HCT116 (cell line): Measurements from ENCODE around the gene IFITM10. TPM values are rescaled to one million over a fixed set of nuclear protein-coding genes. Genes with fewer than 3 reads are reported as not detected.

Experiments used
- ATAC-seq: fragments of 200-7000 bp; cut with Tn5 transposase; 2 replicates; pipeline ENCODE4 v1.9.1; 2020; ENCODE audit warnings: mild to moderate bottlenecking, moderate library complexity
- BruUV-seq: library from RNA; stranded (reverse); fragments of 400-500 nt; replicated peaks from 2 replicates; lab custom pipeline; 2021; lab: Mats Ljungman, UMichigan
- CTCF ChIA-PET: fragments of 300-600 bp; sonication (Branson Sonifier 250); formaldehyde crosslinking; loops from one replicate; lab custom pipeline; 2021; ENCODE audit warnings: antibody characterized with exemption; lab: Charles Lee
- POLR2A ChIA-PET: fragments of 300-600, 350-600 bp; sonication (Branson Sonifier 250); formaldehyde crosslinking; loops from one replicate; lab custom pipeline; 2021; ENCODE audit warnings: antibody characterized with exemption; lab: Charles Lee
- RAD21 ChIA-PET, 2 experiments: fragments of 300-600 bp; sonication (Branson Sonifier 250); formaldehyde crosslinking; loops; one replicate each; lab custom pipeline; 2023; ENCODE audit warnings: low total read pairs in 2 of 2; ENCODE audit not compliant: uncharacterized antibody in 2 of 2, unreplicated experiment in 2 of 2, low non-redundant PET in 1 of 2; lab: Charles Lee
- DNase-seq: peaks from one replicate; pipeline ENCODE4 v3.0.0-alpha.2; 2010; ENCODE audit warnings: low read depth, low spot score
- H2AFZ ChIP-seq: fragments of 200-600 bp; shearing (Covaris generic), sonication (generic); 2 replicates; pipeline ENCODE4 v1.6.1; 2017; ENCODE audit warnings: low read depth, mixed run types, mixed read lengths, antibody characterized with exemption, low read length; ENCODE audit not compliant: poor library complexity, severe bottlenecking
- H3K27ac ChIP-seq: 2 replicates; pipeline ENCODE4 v1.5.1; 2012; ENCODE audit warnings: low read depth, low read length
- H3K27me3 ChIP-seq: fragments of 200-600 bp; sonication (generic); 2 replicates; pipeline ENCODE4 v1.6.1; 2016; ENCODE audit warnings: mixed run types, low read length, mixed read lengths; ENCODE audit not compliant: insufficient read depth
- H3K36me3 ChIP-seq, 2 experiments: fragments of 200-500 bp in 1 of 2; fragments of 200-600 bp in 1 of 2; sonication (Bioruptor generic) in 1 of 2; sonication (generic) in 1 of 2; 2 replicates each; pipeline versions ENCODE4 v1.5.1 to v1.6.1; 2014 to 2016; ENCODE audit warnings: low read length in 2 of 2, inconsistent platforms in 1 of 2, mixed read lengths in 1 of 2, mixed run types in 1 of 2; ENCODE audit not compliant: insufficient read depth in 2 of 2, control insufficient read depth in 1 of 2
- H3K4me1 ChIP-seq, 2 experiments: fragments of 200-600 bp in 1 of 2; sonication (generic) in 1 of 2; 2 replicates each; pipeline versions ENCODE4 v1.5.1 to v1.6.1; 2012 to 2017; ENCODE audit warnings: low read length in 2 of 2, inconsistent platforms in 1 of 2, mild to moderate bottlenecking in 1 of 2, mixed read lengths in 1 of 2, mixed run types in 1 of 2, moderate library complexity in 1 of 2; ENCODE audit not compliant: insufficient read depth in 2 of 2, control insufficient read depth in 1 of 2
- H3K4me2 ChIP-seq: fragments of 200-600 bp; sonication (generic); 2 replicates; pipeline ENCODE4 v1.6.1; 2017; ENCODE audit warnings: mixed run types, low read length, mixed read lengths
- H3K4me3 ChIP-seq, 2 experiments: fragments of 200-600 bp in 1 of 2; sonication (generic) in 1 of 2; replicated peaks in 1 of 2; 2 replicates each; pipeline ENCODE4 v1.5.1; 2011 to 2016; ENCODE audit warnings: low read length in 2 of 2, control low read depth in 1 of 2, low read depth in 1 of 2, mild to moderate bottlenecking in 1 of 2, mixed read lengths in 1 of 2, mixed run types in 1 of 2
- H3K79me2 ChIP-seq: fragments of 200-600 bp; sonication (generic); 2 replicates; pipeline ENCODE4 v1.6.1; 2017; ENCODE audit warnings: mild to moderate bottlenecking, mixed run types, low read length, moderate library complexity, mixed read lengths; ENCODE audit not compliant: insufficient read depth
- H3K9ac ChIP-seq: fragments of 200-600 bp; sonication (generic); 2 replicates; pipeline ENCODE4 v1.6.1; 2016; ENCODE audit warnings: low read length, mixed read lengths
- H3K9me2 ChIP-seq: fragments of 200-600 bp; sonication (generic), shearing (Covaris generic); 2 replicates; pipeline ENCODE4 v1.6.1; 2017; ENCODE audit warnings: mixed run types, mild to moderate bottlenecking, moderate library complexity; ENCODE audit not compliant: insufficient read depth
- H3K9me3 ChIP-seq, 2 experiments: fragments of 200-500 bp in 1 of 2; fragments of 200-600 bp in 1 of 2; sonication (Bioruptor generic) in 1 of 2; sonication (generic) in 1 of 2; 2 replicates each; pipeline ENCODE4 v1.6.1; 2014 to 2017; ENCODE audit warnings: low read length in 2 of 2, mixed read lengths in 2 of 2, inconsistent platforms in 1 of 2, low read depth in 1 of 2, mild to moderate bottlenecking in 1 of 2, mixed run types in 1 of 2, moderate library complexity in 1 of 2; ENCODE audit not compliant: control insufficient read depth in 1 of 2, insufficient read depth in 1 of 2
- H4K20me1 ChIP-seq: fragments of 200-600 bp; sonication (generic), shearing (Covaris generic); 2 replicates; pipeline ENCODE4 v1.6.1; 2017; ENCODE audit warnings: mixed run types, mild to moderate bottlenecking, moderate library complexity; ENCODE audit not compliant: insufficient read depth
- CBX3 ChIP-seq: IDR thresholded peaks from 2 replicates; pipeline ENCODE4 v1.6.1; 2012; ENCODE audit warnings: low read depth
- CEBPB ChIP-seq: IDR thresholded peaks from 2 replicates; pipeline ENCODE4 v1.6.1; 2012; ENCODE audit warnings: low read depth
- EGR1 ChIP-seq: IDR thresholded peaks from 2 replicates; pipeline ENCODE4 v1.6.1; 2012; ENCODE audit warnings: low read depth
- ELF1 ChIP-seq: IDR thresholded peaks from 2 replicates; pipeline ENCODE4 v1.6.1; 2012; ENCODE audit warnings: low read depth, borderline replicate concordance
- EZH2phosphoT487 ChIP-seq: fragments of 200-600 bp; IDR thresholded peaks from 2 replicates; pipeline ENCODE4 v1.6.1; 2018; ENCODE audit warnings: antibody characterized with exemption, borderline replicate concordance
- FOSL1 ChIP-seq: IDR thresholded peaks from 2 replicates; pipeline ENCODE4 v1.6.1; 2012; ENCODE audit warnings: low read depth
- JUND ChIP-seq: IDR thresholded peaks from 2 replicates; pipeline ENCODE4 v1.6.1; 2012
- POLR2A ChIP-seq: IDR thresholded peaks from 2 replicates; pipeline ENCODE4 v1.7.0; 2011; ENCODE audit warnings: borderline replicate concordance; ENCODE audit not compliant: insufficient read depth, insufficient read length; ENCODE audit errors: extremely low read depth
- POLR2AphosphoS5 ChIP-seq: IDR thresholded peaks from 2 replicates; pipeline ENCODE4 v1.6.1; 2011; ENCODE audit warnings: mild to moderate bottlenecking, low read depth, low read length, moderate library complexity
- RAD21 ChIP-seq: IDR thresholded peaks from 2 replicates; pipeline ENCODE4 v1.6.1; 2012; ENCODE audit warnings: low read depth, mild to moderate bottlenecking
- SIN3A ChIP-seq: IDR thresholded peaks from 2 replicates; pipeline ENCODE4 v1.6.1; 2012; ENCODE audit warnings: low read depth
- SP1 ChIP-seq: IDR thresholded peaks from 2 replicates; pipeline ENCODE4 v1.6.1; 2012; ENCODE audit warnings: low read depth
- SRF ChIP-seq: IDR thresholded peaks from 2 replicates; pipeline ENCODE4 v1.6.1; 2012; ENCODE audit warnings: low read depth
- TCF7L2 ChIP-seq: IDR thresholded peaks from 2 replicates; pipeline ENCODE4 v1.7.0; 2011; ENCODE audit warnings: borderline replicate concordance, inconsistent platforms; ENCODE audit not compliant: insufficient read depth, insufficient read length; ENCODE audit errors: extremely low read depth
- YY1 ChIP-seq: IDR thresholded peaks from 2 replicates; pipeline ENCODE4 v1.6.1; 2011; ENCODE audit warnings: low read length, low read depth, moderate library complexity, mild to moderate bottlenecking; ENCODE audit not compliant: insufficient replicate concordance; ENCODE audit errors: extremely low read depth
- ZNF274 ChIP-seq: fragments of 200-500 bp; sonication (Bioruptor generic); IDR thresholded peaks from 2 replicates; pipeline ENCODE4 v1.6.1; 2014; ENCODE audit warnings: mild to moderate bottlenecking, low read depth, low read length, inconsistent platforms
- intact Hi-C: fragments of 100-400 bp; cut with micrococcal nuclease; formaldehyde crosslinking; loops from 2 replicates; pipeline ENCODE4 v1.10.0; 2022
- total RNA-seq: library from RNA; stranded (reverse); gene quantifications from one replicate; pipeline ENCODE4 v1.2.1, GENCODE V29; 2021; ENCODE audit not compliant: unreplicated experiment
- TF ChIP-seq, protein P1 (sequence below), 3 experiments: fragments of 200-600 bp in 1 of 3; sonication (generic) in 1 of 3; IDR thresholded peaks in 2 of 3; conservative IDR thresholded peaks in 1 of 3; 2 replicates each; pipeline ENCODE4 v1.5.1; 2012 to 2017; ENCODE audit warnings: low read depth in 2 of 3, low read length in 2 of 3, antibody characterized with exemption in 1 of 3, borderline replicate concordance in 1 of 3, control low read depth in 1 of 3, mild to moderate bottlenecking in 1 of 3, mixed read lengths in 1 of 3, mixed run types in 1 of 3, moderate library complexity in 1 of 3; ENCODE audit not compliant: insufficient read depth in 1 of 3
- TF ChIP-seq, protein P2 (sequence below): IDR thresholded peaks from 2 replicates; pipeline ENCODE4 v1.6.1; 2012
- TF ChIP-seq, protein P3 (sequence below): IDR thresholded peaks from 2 replicates; pipeline ENCODE4 v1.6.1; 2011; ENCODE audit warnings: mild to moderate bottlenecking, low read length, moderate library complexity; ENCODE audit not compliant: insufficient replicate concordance; ENCODE audit errors: extremely low read depth

Gene IFITM10
- total RNA-seq, 1 experiment from 2014 or later, result 1.9 TPM

DNA sequence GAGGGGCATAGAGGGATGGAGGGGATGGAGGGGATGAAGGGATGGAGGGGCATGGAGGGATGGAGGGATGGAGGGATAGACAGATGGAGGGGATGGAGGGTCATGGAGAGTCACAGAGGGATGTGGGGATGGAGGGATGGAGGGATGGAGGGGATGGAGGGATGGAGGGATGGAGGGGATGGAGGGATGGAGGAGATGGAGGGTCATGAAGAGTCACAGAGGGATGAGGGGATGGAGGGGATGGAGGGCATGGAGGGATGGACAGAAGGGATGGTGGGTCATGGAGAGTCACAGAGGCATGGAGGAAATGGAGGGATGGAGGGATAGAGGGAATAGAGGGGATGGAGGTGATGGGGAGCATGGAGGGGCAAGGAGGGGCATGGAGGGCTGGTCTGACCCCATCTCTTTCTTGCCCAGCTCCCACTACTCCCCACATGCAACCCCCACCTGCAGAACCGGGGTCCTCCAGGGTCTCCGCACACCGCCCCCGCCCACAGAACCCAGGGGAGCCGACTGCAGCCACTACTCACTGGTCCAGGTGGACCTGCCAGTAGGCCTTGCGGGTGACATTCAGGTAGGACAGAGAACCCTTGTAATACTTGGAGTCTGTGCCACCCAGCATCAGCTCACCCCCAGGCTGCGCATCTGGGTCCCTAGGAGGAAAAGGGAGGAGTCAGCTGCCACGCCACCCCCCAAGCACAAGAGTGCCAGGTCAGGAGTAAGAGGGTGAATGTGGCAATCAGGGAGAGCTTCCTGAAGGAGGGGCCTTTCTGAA lies 4.2 kb upstream of the IFITM10 start (continued):
- TF ChIP-seq SIN3A (no peak), ZNF274 (no peak), CBX3 (no peak), SRF (no peak), FOSL1 (no peak), SP1 (no peak), ELF1 (no peak), EGR1 (no peak), EZH2phosphoT487 (no peak)

DNA sequence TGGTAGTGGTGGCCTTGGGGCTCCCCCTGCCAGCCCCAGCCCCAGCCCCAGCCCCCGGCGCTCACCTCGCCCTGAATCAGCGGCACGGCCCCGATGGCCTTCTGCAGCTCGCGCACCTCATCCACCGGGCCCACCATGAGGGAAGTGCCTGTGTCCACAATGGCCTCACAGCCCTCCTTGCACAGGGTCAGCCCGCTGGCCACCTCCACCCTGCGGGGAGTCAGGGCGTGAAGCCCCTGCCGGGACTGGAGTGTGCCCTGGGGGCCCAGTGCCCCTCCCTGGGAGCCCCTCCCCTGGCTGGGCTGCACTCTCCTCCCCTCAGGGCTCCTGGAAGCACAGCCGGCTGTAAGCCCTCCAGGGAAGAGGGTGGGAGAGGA lies 3.5 kb upstream of the IFITM10 start:
- H4K20me1 ChIP-seq, result no peaks in the 10 kb centered on the region
- no peak overlapping the region for H3K4me2 ChIP-seq
- no TSS peak for BruUV-seq
- H3K4me3 ChIP-seq, result no peak overlapping the region
- no peak overlapping the region for H2AFZ ChIP-seq
- ATAC-seq (no peak), DNase-seq (no peak)
- RAD21 ChIA-PET, result no interaction called here
- H3K36me3 ChIP-seq, result no peaks in the 10 kb centered on the region; a peak in 1 of 4 replicates
- no peaks in the 10 kb centered on the region for H3K4me1 ChIP-seq
- POLR2A ChIA-PET, result no interaction called here
- intact Hi-C loops, result no loop called here
- H3K27me3 ChIP-seq, result no peaks in the 10 kb centered on the region
- no peaks in the 10 kb centered on the region for H3K9me2 ChIP-seq
- no peaks in the 10 kb centered on the region for H3K9me3 ChIP-seq
- H3K79me2 ChIP-seq, result no peaks in the 10 kb centered on the region
- CTCF ChIA-PET, result no interaction called here
- H3K27ac ChIP-seq, result no peak overlapping the region
- H3K9ac ChIP-seq, result no peak overlapping the region
- TF ChIP-seq POLR2AphosphoS5 (no peak), EGR1 (no peak), FOSL1 (no peak), CBX3 (no peak), EZH2phosphoT487 (no peak), RAD21 (no peak), POLR2A (no peak), CEBPB (no peak), TCF7L2 (no peak), SP1 (no peak), YY1 (no peak), JUND (no peak), ZNF274 (no peak)
- TF ChIP-seq, protein P1, sequence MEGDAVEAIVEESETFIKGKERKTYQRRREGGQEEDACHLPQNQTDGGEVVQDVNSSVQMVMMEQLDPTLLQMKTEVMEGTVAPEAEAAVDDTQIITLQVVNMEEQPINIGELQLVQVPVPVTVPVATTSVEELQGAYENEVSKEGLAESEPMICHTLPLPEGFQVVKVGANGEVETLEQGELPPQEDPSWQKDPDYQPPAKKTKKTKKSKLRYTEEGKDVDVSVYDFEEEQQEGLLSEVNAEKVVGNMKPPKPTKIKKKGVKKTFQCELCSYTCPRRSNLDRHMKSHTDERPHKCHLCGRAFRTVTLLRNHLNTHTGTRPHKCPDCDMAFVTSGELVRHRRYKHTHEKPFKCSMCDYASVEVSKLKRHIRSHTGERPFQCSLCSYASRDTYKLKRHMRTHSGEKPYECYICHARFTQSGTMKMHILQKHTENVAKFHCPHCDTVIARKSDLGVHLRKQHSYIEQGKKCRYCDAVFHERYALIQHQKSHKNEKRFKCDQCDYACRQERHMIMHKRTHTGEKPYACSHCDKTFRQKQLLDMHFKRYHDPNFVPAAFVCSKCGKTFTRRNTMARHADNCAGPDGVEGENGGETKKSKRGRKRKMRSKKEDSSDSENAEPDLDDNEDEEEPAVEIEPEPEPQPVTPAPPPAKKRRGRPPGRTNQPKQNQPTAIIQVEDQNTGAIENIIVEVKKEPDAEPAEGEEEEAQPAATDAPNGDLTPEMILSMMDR (IDR thresholded peaks at IDR 0.05 in 2 of 3, conservative IDR thresholded peaks at IDR 0.05 in 1 of 3; ENCODE audit: borderline replicate concordance in 1 of 3, insufficient read depth in 1 of 3, low read depth in 2 of 3, low read length in 2 of 3), result no peak
- TF ChIP-seq, protein P2, sequence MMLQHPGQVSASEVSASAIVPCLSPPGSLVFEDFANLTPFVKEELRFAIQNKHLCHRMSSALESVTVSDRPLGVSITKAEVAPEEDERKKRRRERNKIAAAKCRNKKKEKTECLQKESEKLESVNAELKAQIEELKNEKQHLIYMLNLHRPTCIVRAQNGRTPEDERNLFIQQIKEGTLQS, result no peak
- TF ChIP-seq, protein P3, sequence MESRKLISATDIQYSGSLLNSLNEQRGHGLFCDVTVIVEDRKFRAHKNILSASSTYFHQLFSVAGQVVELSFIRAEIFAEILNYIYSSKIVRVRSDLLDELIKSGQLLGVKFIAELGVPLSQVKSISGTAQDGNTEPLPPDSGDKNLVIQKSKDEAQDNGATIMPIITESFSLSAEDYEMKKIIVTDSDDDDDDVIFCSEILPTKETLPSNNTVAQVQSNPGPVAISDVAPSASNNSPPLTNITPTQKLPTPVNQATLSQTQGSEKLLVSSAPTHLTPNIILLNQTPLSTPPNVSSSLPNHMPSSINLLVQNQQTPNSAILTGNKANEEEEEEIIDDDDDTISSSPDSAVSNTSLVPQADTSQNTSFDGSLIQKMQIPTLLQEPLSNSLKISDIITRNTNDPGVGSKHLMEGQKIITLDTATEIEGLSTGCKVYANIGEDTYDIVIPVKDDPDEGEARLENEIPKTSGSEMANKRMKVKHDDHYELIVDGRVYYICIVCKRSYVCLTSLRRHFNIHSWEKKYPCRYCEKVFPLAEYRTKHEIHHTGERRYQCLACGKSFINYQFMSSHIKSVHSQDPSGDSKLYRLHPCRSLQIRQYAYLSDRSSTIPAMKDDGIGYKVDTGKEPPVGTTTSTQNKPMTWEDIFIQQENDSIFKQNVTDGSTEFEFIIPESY, result no peak
